ENCODE results near the gene NSFL1C.

NSFL1C gene

DNA sequence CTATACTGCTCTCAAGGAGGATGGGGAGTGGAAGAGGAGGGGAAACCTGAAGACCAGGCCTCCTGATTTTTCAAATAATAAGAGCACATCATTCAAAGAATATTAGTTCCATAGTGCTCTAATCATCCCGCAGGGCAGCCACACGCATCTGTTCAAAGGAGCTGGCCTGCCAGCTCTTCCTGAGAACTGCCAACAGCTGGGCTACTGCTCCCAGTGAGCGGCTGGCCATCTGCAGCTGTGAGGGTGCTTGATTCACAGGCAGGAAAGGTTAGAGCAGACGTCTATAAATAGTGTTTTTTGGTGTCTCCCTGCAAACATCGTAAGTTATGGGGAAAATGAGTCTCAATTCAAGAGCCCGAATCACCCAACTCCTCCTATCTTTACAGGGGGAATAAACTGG is 17.3 kb downstream of the NSFL1C start:
- Histone ChIP-seq H3K36me3 (ENCODE audit: insufficient read depth, low read length) (peaks cover 100% of the 10 kb centered on the region), H3K27ac (ENCODE audit: low read depth, low read length) (no peak overlapping the region), H3K9me3 (ENCODE audit: low read length) (no peaks in the 10 kb centered on the region), H3K4me3 (ENCODE audit: low read depth in 1 of 2, low read length in 2 of 2) (no peak overlapping the region), H3K9ac (ENCODE audit: low read length) (no peak overlapping the region), H3K4me1 (ENCODE audit: insufficient read depth, low read length) (no peaks in the 10 kb centered on the region), H3K27me3 (ENCODE audit: control insufficient read depth in 1 of 2, insufficient read depth in 2 of 2, low read length in 2 of 2) (no peaks in the 10 kb centered on the region)

GRCh38 chr20:1448081-1448620 is 18.5 kb downstream of the NSFL1C start:
- Histone ChIP-seq H3K9ac (ENCODE audit: low read length) (no peak overlapping the region), H3K36me3 (ENCODE audit: insufficient read depth, low read length) (peaks cover 100% of the 10 kb centered on the region), H3K4me1 (ENCODE audit: insufficient read depth, low read length) (no peaks in the 10 kb centered on the region), H3K9me3 (ENCODE audit: low read length) (no peaks in the 10 kb centered on the region), H3K27ac (ENCODE audit: low read depth, low read length) (no peak overlapping the region), H3K27me3 (ENCODE audit: control insufficient read depth in 1 of 2, insufficient read depth in 2 of 2, low read length in 2 of 2) (no peaks in the 10 kb centered on the region), H3K4me3 (ENCODE audit: low read depth in 1 of 2, low read length in 2 of 2) (no peak overlapping the region)

DNA sequence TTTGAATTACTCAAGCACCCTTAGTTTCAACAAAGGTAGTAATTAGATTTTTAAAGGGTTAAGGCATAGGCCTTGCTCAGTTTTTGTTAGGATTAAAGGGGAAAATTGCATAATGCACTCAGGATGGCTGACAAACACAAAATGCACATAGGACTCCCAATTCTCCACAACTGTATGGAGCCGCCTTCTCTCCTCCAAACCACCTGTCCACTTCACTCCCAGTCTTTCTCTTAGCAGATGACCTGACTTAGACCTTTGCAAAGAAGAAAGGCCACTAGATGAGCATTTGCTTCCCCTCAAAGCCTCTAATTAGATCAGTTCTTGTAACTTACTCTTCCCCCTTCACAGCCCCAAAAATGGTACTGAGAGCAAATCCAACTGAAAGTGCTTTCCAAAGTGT is 20.1 kb downstream of the NSFL1C start:
- Histone ChIP-seq H3K4me3 (ENCODE audit: low read depth in 1 of 2, low read length in 2 of 2) (no peak overlapping the region), H3K9ac (ENCODE audit: low read length) (no peak overlapping the region), H3K36me3 (ENCODE audit: insufficient read depth, low read length) (peaks cover 100% of the 10 kb centered on the region), H3K9me3 (ENCODE audit: low read length) (no peaks in the 10 kb centered on the region), H3K27ac (ENCODE audit: low read depth, low read length) (no peak overlapping the region), H3K4me1 (ENCODE audit: insufficient read depth, low read length) (no peaks in the 10 kb centered on the region), H3K27me3 (ENCODE audit: control insufficient read depth in 1 of 2, insufficient read depth in 2 of 2, low read length in 2 of 2) (no peaks in the 10 kb centered on the region)

DNA sequence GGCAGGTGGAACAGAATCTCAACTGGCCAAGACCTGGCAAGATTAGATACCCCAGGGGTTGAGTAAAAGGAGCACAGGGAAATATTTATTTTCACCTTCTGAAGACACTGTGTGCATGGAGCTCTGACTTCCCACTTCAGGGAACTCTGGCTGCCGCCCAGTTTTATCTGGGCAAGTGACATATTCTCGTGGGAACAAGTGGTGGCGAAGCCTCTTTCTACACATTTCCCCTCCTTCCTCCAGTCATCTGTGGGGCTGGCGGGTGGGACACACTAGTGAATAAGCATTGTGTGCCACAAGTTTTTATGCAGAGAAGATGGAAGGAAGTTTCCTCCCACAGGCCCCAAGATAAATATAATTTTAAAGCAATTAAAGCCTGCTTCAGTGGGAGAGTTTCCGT is 23.6 kb downstream of the NSFL1C start:
- Histone ChIP-seq H3K9me3 (ENCODE audit: low read length) (no peaks in the 10 kb centered on the region), H3K27me3 (ENCODE audit: control insufficient read depth in 1 of 2, insufficient read depth in 2 of 2, low read length in 2 of 2) (no peaks in the 10 kb centered on the region), H3K36me3 (ENCODE audit: insufficient read depth, low read length) (peaks cover 73% of the 10 kb centered on the region), H3K4me3 (ENCODE audit: low read depth in 1 of 2, low read length in 2 of 2) (no peak overlapping the region), H3K4me1 (ENCODE audit: insufficient read depth, low read length) (no peaks in the 10 kb centered on the region), H3K9ac (ENCODE audit: low read length) (no peak overlapping the region), H3K27ac (ENCODE audit: low read depth, low read length) (no peak overlapping the region)

DNA sequence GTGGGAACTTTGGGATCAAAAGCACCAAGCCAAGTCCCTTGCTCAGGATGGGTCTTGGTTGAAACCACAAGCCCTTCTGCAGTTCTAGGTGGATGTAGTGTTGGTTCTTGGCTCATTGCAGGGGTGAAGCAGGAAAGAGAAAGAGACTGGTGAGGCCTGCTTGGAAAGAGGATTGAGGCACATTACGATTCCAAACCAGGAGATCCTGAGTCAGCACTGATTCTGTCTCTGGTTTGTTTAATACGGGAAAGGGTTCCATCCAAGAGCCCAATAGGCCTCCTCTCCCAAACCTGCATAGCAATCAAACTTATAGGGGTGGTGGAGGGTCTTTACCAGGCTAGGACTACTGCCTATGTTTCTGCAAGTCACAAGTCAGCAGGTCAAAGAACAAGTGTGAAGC is 24.3 kb downstream of the NSFL1C start:
- H3K36me3 ChIP-seq (ENCODE audit: insufficient read depth, low read length): peaks cover 65% of the 10 kb centered on the region
- H3K27me3 ChIP-seq (ENCODE audit: control insufficient read depth in 1 of 2, insufficient read depth in 2 of 2, low read length in 2 of 2): no peaks in the 10 kb centered on the region
- H3K4me1 ChIP-seq (ENCODE audit: insufficient read depth, low read length): no peaks in the 10 kb centered on the region
- no peak overlapping the region for H3K4me3 ChIP-seq (ENCODE audit: low read depth in 1 of 2, low read length in 2 of 2)
- H3K9me3 ChIP-seq (ENCODE audit: low read length): no peaks in the 10 kb centered on the region
- no peak overlapping the region for H3K9ac ChIP-seq (ENCODE audit: low read length)
- no peak overlapping the region for H3K27ac ChIP-seq (ENCODE audit: low read depth, low read length)

GRCh38 chr20:1441133-1441532 is 25.5 kb downstream of the NSFL1C start:
- Histone ChIP-seq H3K36me3 (ENCODE audit: insufficient read depth, low read length) (peaks cover 54% of the 10 kb centered on the region), H3K27ac (ENCODE audit: low read depth, low read length) (no peak overlapping the region), H3K9me3 (ENCODE audit: low read length) (no peaks in the 10 kb centered on the region), H3K9ac (ENCODE audit: low read length) (no peak overlapping the region), H3K4me3 (ENCODE audit: low read depth in 1 of 2, low read length in 2 of 2) (no peak overlapping the region), H3K4me1 (ENCODE audit: insufficient read depth, low read length) (no peaks in the 10 kb centered on the region), H3K27me3 (ENCODE audit: control insufficient read depth in 1 of 2, insufficient read depth in 2 of 2, low read length in 2 of 2) (no peaks in the 10 kb centered on the region)

DNA sequence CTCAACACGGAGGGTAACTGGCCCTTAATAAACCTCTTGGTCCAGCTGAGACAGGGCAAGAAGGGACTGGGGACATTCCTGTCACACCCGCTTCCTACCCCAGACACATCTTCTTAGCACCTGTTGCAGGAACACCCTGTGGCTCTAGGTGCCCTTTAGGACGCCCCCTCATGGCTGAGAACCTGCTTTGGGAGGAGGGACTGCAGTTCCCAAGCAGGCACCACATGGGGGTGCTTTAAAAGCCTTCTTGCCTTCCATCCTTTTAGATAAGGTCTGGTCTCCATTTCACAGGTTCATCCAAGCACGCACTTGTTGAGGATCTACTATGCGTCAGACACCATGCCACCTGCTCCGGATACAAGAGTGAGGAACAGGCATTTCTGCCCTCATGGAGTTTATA is 26.6 kb downstream of the NSFL1C start:
- no peaks in the 10 kb centered on the region for H3K27me3 ChIP-seq (ENCODE audit: control insufficient read depth in 1 of 2, insufficient read depth in 2 of 2, low read length in 2 of 2)
- no peaks in the 10 kb centered on the region for H3K9me3 ChIP-seq (ENCODE audit: low read length)
- peaks cover 42% of the 10 kb centered on the region for H3K36me3 ChIP-seq (ENCODE audit: insufficient read depth, low read length)
- H3K9ac ChIP-seq (ENCODE audit: low read length): no peak overlapping the region
- no peaks in the 10 kb centered on the region for H3K4me1 ChIP-seq (ENCODE audit: insufficient read depth, low read length)
- H3K27ac ChIP-seq (ENCODE audit: low read depth, low read length): no peak overlapping the region
- no peak overlapping the region for H3K4me3 ChIP-seq (ENCODE audit: low read depth in 1 of 2, low read length in 2 of 2)

DNA sequence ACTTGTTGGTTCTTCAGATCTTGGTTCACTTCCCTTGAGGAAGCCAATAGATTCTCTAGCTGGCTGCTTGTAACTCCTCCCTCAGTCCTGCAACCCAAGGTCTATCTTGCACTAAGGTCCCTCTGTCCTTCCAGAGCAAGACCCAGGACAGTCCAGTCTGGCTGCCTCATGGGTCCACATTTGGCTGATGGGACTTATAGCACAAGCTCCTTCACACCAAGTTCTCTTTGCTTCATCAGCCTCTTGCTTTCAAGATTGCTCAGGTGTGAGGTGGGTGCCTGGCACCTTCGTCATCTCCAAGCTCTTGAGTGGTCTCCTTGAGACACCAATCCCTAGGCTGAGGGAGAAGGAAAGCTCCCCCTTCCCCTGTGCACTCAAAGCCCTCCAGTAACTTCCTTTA is 28.3 kb downstream of the NSFL1C start:
- Histone ChIP-seq H3K36me3 (ENCODE audit: insufficient read depth, low read length) (peaks cover 26% of the 10 kb centered on the region), H3K27me3 (ENCODE audit: control insufficient read depth in 1 of 2, insufficient read depth in 2 of 2, low read length in 2 of 2) (no peaks in the 10 kb centered on the region), H3K9ac (ENCODE audit: low read length) (no peak overlapping the region), H3K9me3 (ENCODE audit: low read length) (no peaks in the 10 kb centered on the region), H3K4me3 (ENCODE audit: low read depth in 1 of 2, low read length in 2 of 2) (no peak overlapping the region), H3K4me1 (ENCODE audit: insufficient read depth, low read length) (no peaks in the 10 kb centered on the region), H3K27ac (ENCODE audit: low read depth, low read length) (no peak overlapping the region)

- Histone ChIP-seq H3K36me3 (ENCODE audit: insufficient read depth, low read length) (peaks cover 16% of the 10 kb centered on the region), H3K9me3 (ENCODE audit: low read length) (no peaks in the 10 kb centered on the region), H3K9ac (ENCODE audit: low read length) (no peak overlapping the region), H3K27ac (ENCODE audit: low read depth, low read length) (no peak overlapping the region), H3K27me3 (ENCODE audit: control insufficient read depth in 1 of 2, insufficient read depth in 2 of 2, low read length in 2 of 2) (no peaks in the 10 kb centered on the region), H3K4me1 (ENCODE audit: insufficient read depth, low read length) (no peaks in the 10 kb centered on the region), H3K4me3 (ENCODE audit: low read depth in 1 of 2, low read length in 2 of 2) (no peak overlapping the region)
These were observed 29.3 kb downstream of the NSFL1C start for GRCh38 chr20:1437235-1437904.

- Histone ChIP-seq H3K27me3 (ENCODE audit: control insufficient read depth in 1 of 2, insufficient read depth in 2 of 2, low read length in 2 of 2) (no peaks in the 10 kb centered on the region), H3K36me3 (ENCODE audit: insufficient read depth, low read length) (peaks cover 5% of the 10 kb centered on the region), H3K27ac (ENCODE audit: low read depth, low read length) (no peak overlapping the region), H3K4me3 (ENCODE audit: low read depth in 1 of 2, low read length in 2 of 2) (no peak overlapping the region), H3K9ac (ENCODE audit: low read length) (no peak overlapping the region), H3K9me3 (ENCODE audit: low read length) (no peaks in the 10 kb centered on the region), H3K4me1 (ENCODE audit: insufficient read depth, low read length) (no peaks in the 10 kb centered on the region)
These were observed 30.4 kb downstream of the NSFL1C start for GRCh38 chr20:1436263-1436662.

DNA sequence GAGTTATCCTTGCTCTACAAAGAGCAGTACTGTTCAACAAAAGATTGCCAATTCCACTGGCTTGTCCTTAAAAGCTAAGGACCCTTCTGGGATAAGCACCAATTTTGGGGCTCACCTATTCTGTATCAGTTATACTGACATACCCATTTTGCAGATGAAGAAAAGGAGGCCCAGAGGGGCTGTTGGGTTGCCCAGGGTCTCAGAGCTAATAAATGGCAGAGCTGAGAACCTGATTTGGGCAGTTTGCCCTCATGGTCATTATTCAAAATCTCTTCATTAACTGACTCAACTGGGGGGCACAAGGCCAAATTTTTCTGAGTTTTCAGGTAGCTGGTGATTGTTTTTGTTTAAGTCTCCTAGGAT is 31.3 kb downstream of the NSFL1C start:
- no peaks in the 10 kb centered on the region for H3K9me3 ChIP-seq (ENCODE audit: low read length)
- no peak overlapping the region for H3K27ac ChIP-seq (ENCODE audit: low read depth, low read length)
- no peak overlapping the region for H3K4me3 ChIP-seq (ENCODE audit: low read depth in 1 of 2, low read length in 2 of 2)
- no peaks in the 10 kb centered on the region for H3K4me1 ChIP-seq (ENCODE audit: insufficient read depth, low read length)
- H3K36me3 ChIP-seq (ENCODE audit: insufficient read depth, low read length): peaks cover 4% of the 10 kb centered on the region
- H3K9ac ChIP-seq (ENCODE audit: low read length): no peak overlapping the region
- no peaks in the 10 kb centered on the region for H3K27me3 ChIP-seq (ENCODE audit: control insufficient read depth in 1 of 2, insufficient read depth in 2 of 2, low read length in 2 of 2)

DNA sequence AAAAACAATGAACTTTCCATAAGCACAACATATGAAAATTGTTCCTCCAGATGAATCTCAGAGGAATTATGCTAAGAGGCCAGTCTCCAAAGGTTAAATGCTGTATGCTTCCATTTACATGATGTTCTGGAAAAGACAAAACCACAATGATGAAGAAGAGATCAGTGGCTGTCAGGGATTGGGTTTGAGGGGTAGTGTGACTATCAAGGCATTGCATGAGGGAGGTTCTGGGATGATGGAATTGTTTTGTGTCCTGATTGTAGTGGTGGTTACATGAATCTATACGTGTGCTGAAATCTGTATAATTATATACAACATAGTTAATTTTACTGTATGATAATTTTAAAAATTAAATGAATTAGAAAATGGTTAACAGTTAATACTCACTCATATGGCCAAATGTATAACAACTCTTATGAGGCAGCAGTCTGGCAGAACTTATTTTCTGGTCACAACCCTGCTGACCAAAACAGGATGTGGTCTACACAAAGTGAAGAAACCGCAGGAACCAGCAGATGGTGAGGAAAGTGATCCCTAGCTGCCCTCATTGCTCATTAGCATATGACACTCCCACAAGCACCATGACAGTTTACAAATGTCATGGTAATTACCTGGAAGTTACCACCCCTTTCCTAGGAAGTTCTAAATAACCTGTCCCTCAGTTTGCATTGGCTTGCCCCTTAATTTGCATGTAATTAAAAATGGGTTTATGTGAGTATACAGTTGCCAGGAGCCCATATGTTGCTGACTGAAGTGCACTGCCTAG is 31.9 kb downstream of the NSFL1C start:
- Histone ChIP-seq H3K4me1 (ENCODE audit: insufficient read depth, low read length) (no peaks in the 10 kb centered on the region), H3K27me3 (ENCODE audit: control insufficient read depth in 1 of 2, insufficient read depth in 2 of 2, low read length in 2 of 2) (no peaks in the 10 kb centered on the region), H3K36me3 (ENCODE audit: insufficient read depth, low read length) (peaks cover 3% of the 10 kb centered on the region), H3K4me3 (ENCODE audit: low read depth in 1 of 2, low read length in 2 of 2) (no peak overlapping the region), H3K9ac (ENCODE audit: low read length) (no peak overlapping the region), H3K27ac (ENCODE audit: low read depth, low read length) (no peak overlapping the region), H3K9me3 (ENCODE audit: low read length) (no peaks in the 10 kb centered on the region)
